K562 (cell line): Measurements from ENCODE around the gene NR5A1. TPM values are rescaled to one million over a fixed set of nuclear protein-coding genes. Genes with fewer than 3 reads are reported as not detected.

Experiments
- FOXO4 ChIP-seq: fragments of 450-650 bp; formaldehyde crosslinking; IDR thresholded peaks from 2 replicates; pipeline ENCODE4 v1.4.0; 2020; ENCODE audit warnings: mild to moderate bottlenecking, moderate library complexity
- ILF3 ChIP-seq: fragments of 450-650 bp; IDR thresholded peaks from 2 replicates; pipeline ENCODE4 v1.6.1; 2018; ENCODE audit warnings: antibody characterized with exemption, mild to moderate bottlenecking, moderate library complexity, borderline replicate concordance
- NUFIP1 ChIP-seq: fragments of 450-650 bp; IDR thresholded peaks from 2 replicates; pipeline ENCODE4 v1.6.1; 2018; ENCODE audit not compliant: partially characterized antibody
- SAFB ChIP-seq: fragments of 200-400 bp; formaldehyde crosslinking; IDR thresholded peaks from 2 replicates; pipeline ENCODE4 v1.6.1; 2017; ENCODE audit warnings: low read depth, low read length, borderline replicate concordance
- SMAD4 ChIP-seq: fragments of 250-450 bp; sonication (Bioruptor Pico); conservative IDR thresholded peaks from 2 replicates; pipeline ENCODE4 v1.8.0; 2021; ENCODE audit warnings: inconsistent platforms, mild to moderate bottlenecking, moderate library complexity
- SP1 ChIP-seq: sonication (generic); formaldehyde crosslinking; IDR thresholded peaks from 2 replicates; pipeline ENCODE4 v1.8.1; 2022; ENCODE audit warnings: mild to moderate bottlenecking, missing genetic modification reagents
- polyA plus RNA-seq, 8 experiments: library from polyadenylated mRNA; depleted of rRNA in 4 of 8; stranded (reverse) in 5 of 8; unstranded in 3 of 8; fragments of >200 nt; fragmentation: Nextera tagmentation in 2 of 8; fragmentation: Illumina TruSeq in 1 of 8; extraction: Ambion mirVana in 2 of 8; extraction: Trizol in 1 of 8; gene quantifications; 2 replicates each; pipeline versions ENCODE4 v1.2.1 to v1.2.3, GENCODE V29; 2011 to 2014; ENCODE audit warnings: inconsistent platforms in 1 of 8, missing spikeins in 1 of 8
- total RNA-seq, 7 experiments: library from RNA; depleted of rRNA in 6 of 7; stranded (reverse); fragments of >200 nt in 6 of 7; fragmentation: Illumina TruSeq in 2 of 7; extraction: Trizol in 2 of 7; gene quantifications; 2 replicates each; pipeline versions ENCODE4 v1.2.1 to v1.2.3, GENCODE V29; 2011 to 2021; ENCODE audit warnings: low replicate concordance in 1 of 7
- TF ChIP-seq, protein P1 (sequence below): sonication (generic); formaldehyde crosslinking; IDR thresholded peaks from 2 replicates; pipeline ENCODE4 v1.5.0; 2020; ENCODE audit warnings: missing genetic modification reagents

Gene NR5A1
- total and polyA plus RNA-seq, 9 of the 15 experiments (the other 6 are each of a cell fraction or from before 2014, with no cell fraction given), result 0.11 to 0.32 (median 0.20) TPM; not detected in 6

- no peak for TF ChIP-seq SP1 (CRISPR knock-in tag)
- TF ChIP-seq SAFB, result no peak
- no peak for TF ChIP-seq FOXO4 (CRISPR knock-in tag)
- no peak for TF ChIP-seq NUFIP1
- TF ChIP-seq ILF3, result no peak
- TF ChIP-seq, protein P1, sequence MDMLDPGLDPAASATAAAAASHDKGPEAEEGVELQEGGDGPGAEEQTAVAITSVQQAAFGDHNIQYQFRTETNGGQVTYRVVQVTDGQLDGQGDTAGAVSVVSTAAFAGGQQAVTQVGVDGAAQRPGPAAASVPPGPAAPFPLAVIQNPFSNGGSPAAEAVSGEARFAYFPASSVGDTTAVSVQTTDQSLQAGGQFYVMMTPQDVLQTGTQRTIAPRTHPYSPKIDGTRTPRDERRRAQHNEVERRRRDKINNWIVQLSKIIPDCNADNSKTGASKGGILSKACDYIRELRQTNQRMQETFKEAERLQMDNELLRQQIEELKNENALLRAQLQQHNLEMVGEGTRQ (CRISPR knock-in tag), result peak; percentile 50
- no peak for TF ChIP-seq SMAD4 (CRISPR knock-in tag)
Measured at GRCh38 chr9:124506931-124507879, at the start of gene NR5A1 (continued).
